DND-41 (cell line): ENCODE data around the gene SULT1B1.

Experiments
- CTCF ChIP-seq: IDR thresholded peaks from 2 replicates; pipeline ENCODE4 v1.5.1; 2012; ENCODE audit warnings: borderline replicate concordance, low read length, moderate library complexity, mild to moderate bottlenecking; ENCODE audit not compliant: poor library complexity, severe bottlenecking; ENCODE audit errors: extremely low read depth
- EZH2 ChIP-seq: IDR thresholded peaks from 3 replicates; pipeline ENCODE4 v1.6.1; 2012; ENCODE audit warnings: borderline replicate concordance, low read depth, mild to moderate bottlenecking, moderate library complexity, low read length, inconsistent platforms; ENCODE audit not compliant: severe bottlenecking

- TF ChIP-seq CTCF (no peak), EZH2 (no peak)
Measured at GRCh38 chr4:69731847-69732246, 28.6 kb downstream of the SULT1B1 start.
